ENCODE data around the gene SLC39A5. TPM values are rescaled to one million over a fixed set of nuclear protein-coding genes. Genes with fewer than 3 reads are reported as not detected.
A peak's percentile ranks its signal among the peaks of the same experiment; 100 is the strongest.
"Not testable (repeated sequence)": the region's sequence is repeated elsewhere in the genome, so short reads cannot be mapped to it uniquely, and the experiment has no call there.

Gene SLC39A5, protein sequence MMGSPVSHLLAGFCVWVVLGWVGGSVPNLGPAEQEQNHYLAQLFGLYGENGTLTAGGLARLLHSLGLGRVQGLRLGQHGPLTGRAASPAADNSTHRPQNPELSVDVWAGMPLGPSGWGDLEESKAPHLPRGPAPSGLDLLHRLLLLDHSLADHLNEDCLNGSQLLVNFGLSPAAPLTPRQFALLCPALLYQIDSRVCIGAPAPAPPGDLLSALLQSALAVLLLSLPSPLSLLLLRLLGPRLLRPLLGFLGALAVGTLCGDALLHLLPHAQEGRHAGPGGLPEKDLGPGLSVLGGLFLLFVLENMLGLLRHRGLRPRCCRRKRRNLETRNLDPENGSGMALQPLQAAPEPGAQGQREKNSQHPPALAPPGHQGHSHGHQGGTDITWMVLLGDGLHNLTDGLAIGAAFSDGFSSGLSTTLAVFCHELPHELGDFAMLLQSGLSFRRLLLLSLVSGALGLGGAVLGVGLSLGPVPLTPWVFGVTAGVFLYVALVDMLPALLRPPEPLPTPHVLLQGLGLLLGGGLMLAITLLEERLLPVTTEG
- total RNA-seq, result 0.16 TPM
- long read RNA-seq, result 0 reads

DNA sequence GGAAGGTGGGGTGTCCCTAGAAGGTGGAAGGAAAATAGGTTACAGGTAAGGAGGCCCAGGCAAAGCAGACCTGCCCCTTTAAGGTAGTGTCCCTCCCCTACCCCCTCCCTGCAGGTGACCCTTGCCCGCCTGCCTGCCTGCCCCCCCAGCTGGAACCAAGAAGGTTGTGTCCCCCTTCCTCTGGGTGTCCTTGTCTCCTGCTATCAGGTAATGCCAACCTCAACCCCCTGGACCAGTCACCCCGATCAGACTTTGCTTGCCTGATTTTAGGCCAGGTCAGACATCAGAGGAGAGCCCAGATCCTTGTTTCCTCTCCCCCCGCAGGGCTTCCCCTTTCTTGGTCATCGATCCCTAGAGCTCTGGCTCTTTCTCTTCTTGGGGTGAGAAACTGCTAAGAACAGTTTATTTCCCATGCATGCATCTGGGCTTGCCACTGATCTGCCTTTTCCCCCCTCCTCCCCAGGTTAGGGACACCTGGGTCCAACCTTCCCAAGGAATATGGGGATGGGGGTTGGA is at the start of gene SLC39A5:
Gene SLC39A5, plus strand, starts transcription at position 136 of the 516 bp plus-strand sequence. CDS start 1,224 bp downstream, outside the sequence.
- DNase-seq (ENCODE audit: low spot score), result no peak

DNA sequence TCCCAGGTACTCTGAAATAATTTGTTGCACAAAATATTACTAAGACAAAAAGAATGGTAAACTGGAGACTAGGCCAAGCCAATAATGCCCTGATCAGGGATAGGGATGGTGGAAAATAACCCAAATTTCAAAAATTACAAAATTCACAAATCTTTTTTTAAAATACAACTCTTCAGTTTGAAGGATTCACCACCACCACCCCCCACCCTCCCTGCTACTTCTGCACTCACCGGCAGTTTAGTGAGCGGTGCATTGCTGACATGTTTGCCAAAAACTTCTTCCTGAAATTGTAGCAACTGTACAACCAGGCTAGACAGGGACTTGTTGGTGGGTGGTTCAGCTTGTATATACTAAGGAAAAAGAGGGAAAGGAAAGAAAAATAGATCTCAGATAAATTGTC is 42.9 kb upstream of the SLC39A5 start:
- no peak for DNase-seq (ENCODE audit: low spot score)

DNA sequence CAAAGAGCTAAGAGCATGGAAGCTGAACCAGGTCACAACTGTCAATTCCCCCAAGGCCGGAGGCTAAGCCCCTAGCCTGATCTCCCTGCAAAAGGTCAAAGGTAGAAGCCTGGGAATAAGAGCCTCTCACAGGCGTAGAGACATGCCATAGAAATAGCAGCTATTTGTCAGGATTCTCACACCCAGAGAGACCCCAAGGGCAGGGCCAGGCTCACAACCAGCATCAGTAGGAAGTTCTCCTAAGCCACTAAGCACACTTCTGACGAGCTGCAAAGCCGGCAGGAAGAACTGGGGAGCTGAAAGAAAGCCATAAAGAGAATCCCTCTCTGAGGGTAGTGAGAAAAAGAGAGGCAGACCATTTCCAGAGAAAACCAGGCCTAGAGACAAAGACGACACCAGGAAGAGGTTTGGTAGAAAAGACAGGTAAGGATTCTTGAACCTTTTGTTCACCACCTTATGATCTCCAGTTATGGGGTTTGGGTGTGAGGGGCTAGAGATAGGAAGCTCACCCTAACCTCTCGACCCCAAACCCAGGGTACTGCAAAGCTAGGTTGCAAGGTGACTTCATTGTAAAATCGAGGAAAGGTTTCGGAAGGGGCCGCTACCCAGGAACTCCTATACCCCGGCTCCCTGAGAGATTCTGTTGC is 41.6 kb upstream of the SLC39A5 start:
- no peak for DNase-seq (ENCODE audit: low spot score)

DNA sequence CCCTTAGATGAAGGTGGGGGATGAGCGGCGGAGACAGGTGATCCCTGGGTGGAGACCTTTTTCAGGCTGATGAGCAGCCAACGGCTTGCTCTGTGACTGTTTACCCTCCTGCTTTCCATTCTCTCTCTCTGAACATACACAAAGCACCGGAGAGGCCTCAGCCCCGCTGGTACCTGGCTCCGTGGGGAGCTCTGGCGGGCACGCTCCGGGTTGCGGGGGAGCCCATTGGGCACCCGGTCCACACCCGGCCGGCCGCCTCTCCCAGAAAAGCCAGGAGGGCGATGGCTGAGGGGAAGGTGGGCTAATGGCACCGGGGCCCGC is 41.1 kb upstream of the SLC39A5 start:
- no peak for DNase-seq (ENCODE audit: low spot score)

DNA sequence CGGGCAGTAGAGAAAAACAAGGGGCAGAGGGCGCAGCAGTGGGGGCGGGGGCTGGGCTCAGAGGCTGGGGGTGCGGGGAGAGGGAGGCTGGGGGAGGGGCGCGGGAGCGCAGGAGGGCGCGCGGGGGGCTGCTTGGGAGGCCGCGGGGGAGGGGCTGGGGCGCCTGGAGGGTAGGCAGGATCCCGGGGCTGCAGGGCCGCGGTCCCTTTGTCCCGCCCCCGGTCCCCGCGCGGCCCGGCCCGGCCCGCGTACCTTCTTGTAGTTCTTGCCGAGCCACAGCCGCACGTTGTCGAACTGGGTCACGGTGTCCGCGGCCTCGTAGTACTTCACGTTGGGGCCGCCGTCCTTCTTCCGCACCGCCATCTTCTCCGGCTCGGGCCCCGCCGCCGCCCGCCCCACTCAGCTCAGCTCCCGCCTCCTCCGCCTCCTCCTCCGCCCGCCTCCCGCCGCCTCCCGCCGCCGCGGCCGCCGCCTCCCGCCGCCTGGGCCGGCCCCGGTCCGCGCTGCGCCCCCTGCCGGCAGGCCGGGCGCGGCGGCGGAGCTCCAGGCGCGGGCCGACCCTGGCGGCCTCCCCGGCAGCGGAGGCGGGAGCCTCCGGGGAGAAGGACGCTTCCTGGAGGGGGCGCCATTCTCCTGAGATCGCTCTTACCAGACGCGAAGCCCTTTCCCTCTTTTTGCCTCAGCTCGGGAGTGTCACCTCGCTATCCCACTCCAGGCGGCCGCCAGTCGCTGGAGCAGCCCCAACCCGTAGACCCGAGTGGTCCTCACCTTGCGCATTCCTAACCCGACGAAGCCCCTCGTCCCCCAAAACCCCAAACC is 40.5 kb upstream of the SLC39A5 start, which contains the start of gene SMARCC2:
Gene SMARCC2, minus strand, starts transcription at position 385 of the 819 bp plus-strand sequence. Its CDS starts 22 bp downstream, at position 363.
- DNase-seq (ENCODE audit: low spot score), result peak; percentile 95

DNA sequence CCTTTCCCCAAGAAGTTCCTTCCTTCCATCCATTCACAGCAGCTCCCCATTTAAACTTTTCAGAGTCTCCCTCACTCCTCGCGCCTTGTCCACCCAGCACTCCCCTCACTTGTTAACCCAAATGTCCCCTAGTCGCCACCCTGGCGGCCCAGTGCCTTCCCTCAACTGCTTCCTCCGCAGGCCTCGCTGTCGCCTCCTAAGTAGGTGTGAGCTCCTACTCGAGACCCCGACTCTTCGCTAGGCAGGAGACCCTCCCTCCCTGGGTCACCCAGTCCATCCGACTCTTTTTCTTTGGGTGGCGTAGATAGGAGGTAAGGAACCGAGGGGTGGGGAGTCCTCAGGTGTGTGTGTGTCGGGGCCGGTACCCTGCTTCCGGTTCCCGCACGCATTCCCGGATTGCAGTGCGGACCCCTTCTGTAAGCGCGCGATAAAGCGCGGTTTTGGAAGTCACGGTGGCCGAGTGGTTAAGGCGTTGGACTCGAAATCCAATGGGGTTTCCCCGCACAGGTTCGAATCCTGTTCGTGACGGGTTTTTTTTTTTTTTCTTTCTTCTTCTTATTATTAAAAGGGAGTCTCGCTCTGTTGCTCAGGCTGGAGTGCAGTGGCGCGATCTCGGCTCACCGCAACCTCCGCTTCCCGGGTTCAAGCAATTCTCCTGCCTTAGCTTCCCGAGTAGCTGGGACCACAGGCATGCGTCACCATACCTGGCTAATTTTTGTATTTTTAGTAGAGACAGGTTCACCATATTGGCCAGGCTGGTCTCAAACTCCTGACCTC is 39.7 kb upstream of the SLC39A5 start:
- peak; percentile 94 for DNase-seq (ENCODE audit: low spot score)

DNA sequence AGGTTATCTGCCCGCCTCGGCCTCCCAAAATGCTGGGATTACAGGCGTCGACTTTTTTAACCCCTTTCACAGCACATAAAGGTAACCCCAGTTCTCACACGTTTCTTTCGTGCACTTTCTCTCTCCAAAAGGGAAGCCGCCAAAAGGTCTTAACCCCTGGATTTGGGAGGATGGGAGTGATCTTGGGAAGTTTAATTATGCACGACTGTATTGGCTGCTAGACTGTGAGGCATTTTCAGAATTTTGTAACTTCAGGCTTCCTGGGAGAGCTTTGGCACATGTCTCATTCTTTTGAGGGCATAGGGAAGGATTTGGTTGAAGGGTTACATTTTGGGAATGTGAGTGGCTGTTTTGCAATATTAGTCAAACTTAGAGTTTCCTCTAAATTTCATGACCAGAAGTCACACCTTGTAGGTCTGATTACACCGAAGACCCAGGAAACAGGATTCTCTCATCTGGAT is 39.1 kb upstream of the SLC39A5 start:
- no peak for DNase-seq (ENCODE audit: low spot score)

DNA sequence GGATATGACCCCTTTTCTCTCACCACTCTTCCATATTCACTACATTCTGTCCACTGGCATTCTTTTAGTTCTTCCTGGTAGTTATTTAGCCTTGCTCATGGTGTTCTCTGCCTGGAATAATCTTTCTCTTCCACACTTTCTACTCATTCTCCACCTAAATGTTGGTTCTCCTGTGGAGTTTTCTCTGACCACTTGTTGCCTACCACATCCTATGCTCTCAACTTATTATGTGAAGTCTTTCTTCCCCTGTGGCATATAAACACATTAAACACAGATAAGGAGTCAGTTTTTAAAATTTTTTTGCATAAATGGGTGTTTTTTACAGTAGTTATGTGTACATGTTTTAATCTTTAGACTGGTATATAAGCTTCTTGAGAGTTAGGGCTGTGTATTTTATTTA is 37.3 kb upstream of the SLC39A5 start:
- DNase-seq (ENCODE audit: low spot score), result no peak

DNA sequence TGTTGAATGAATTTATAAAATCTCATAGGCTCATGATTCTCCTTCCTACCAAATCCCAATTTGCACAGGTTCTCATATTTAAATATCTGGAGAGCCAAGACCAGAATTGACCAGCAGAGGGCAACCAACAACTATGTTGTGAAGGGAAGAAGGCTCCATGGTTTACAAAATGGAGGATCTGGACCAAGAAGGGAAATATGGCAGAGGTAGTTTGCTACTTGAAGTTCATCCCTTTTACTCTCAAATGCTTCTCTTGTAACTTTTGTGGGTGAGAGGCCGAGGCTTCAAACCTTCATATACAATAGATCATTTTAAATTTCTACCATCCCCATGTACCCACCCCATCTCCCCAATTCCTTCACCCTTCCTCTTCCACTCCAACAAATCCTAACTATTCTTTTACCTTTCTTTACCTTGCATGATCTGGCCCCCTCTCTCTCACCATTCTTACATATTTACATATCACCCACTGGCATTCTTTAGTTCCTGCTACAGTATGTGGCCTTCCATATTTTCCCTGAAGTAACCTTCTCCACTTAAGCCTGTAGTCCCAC is 36.7 kb upstream of the SLC39A5 start:
- DNase-seq (ENCODE audit: low spot score), result no peak

DNA sequence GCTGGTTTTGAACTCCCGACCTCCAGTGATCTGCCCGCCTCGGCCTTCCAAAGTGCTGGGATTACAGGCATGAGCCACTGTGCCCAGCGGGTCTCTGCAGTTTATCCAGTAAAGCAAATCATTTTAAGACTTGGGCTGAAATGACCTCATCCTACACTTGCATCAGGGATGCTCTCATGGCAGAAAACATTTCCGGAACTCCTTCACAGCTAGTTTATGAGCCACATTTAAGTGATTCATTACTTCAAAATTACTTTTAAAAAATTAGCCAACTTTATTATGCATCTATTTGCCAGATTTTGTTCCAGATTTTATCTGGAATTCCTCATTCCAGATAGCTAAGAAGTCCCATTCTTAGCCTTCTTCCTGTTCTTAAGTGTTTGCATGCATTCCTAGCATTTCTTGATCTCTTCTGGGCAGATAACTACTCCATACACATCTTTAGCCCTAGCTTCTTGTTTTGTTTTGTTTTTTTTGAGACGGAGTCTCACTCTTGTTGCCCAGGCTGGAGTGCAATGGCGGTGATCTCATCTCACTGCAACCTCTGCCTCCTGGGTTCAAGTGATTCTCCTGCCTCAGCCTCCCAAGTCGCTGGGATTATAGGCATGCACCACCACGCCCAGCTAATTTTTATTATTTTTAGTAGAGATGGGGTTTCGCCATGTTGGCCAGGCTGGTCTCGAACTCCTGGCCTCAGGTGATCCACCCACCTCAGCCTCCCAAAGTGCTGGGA is 32.9 kb upstream of the SLC39A5 start:
- not testable (repeated sequence) for DNase-seq (ENCODE audit: low spot score)

DNA sequence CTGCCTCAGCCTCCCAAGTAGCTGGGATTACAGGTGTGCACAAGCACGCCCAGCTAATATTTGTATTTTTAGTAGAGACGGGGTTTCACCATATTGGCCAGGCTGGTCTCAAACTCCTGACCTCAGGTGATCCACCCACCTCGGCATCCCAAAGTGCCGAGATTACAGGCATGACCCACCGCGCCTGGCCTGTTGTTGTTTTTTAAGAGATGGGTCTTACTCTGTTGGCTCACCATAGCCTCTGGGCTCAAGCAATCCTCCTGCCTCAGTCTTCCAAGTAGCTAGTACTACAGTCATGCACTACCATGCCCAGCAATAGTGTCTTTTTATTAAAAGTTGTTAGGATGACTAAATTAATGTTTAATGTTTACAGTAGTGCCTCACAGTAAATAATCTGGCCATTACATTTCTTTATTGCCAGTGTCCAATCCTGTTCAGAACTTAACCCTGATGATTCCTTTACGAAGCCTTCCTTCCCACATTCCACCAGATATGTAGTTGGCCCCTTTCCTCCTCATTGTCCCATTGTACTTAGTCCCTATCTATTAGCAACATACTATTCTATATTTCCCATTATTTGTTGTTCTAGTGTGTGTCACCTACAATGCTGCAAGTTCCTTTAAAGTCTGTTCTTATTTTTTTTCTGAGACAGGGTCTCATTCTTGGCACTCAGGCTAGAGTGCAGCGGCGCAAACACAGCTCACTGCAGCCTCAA is 31.8 kb upstream of the SLC39A5 start:
- DNase-seq (ENCODE audit: low spot score), result no peak

DNA sequence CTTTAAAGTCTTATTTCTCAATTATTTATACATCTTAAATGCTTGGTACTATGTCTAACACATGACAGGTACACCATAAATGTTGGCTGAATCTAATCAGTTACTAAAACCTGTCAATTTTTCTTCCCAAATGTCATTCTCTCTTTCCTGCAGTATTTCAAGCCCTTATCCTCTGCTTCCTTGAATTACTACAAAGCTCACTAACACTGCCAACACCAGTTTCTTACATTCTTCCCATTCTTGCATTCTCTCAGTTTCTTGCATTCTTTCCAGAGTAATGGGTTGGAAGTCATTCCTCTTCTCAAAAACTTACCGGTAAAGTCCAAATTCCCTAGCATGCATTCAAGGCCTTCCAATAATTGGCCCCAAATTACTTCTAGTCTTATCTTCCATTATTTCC is 31.0 kb upstream of the SLC39A5 start:
- no peak for DNase-seq (ENCODE audit: low spot score)

DNA sequence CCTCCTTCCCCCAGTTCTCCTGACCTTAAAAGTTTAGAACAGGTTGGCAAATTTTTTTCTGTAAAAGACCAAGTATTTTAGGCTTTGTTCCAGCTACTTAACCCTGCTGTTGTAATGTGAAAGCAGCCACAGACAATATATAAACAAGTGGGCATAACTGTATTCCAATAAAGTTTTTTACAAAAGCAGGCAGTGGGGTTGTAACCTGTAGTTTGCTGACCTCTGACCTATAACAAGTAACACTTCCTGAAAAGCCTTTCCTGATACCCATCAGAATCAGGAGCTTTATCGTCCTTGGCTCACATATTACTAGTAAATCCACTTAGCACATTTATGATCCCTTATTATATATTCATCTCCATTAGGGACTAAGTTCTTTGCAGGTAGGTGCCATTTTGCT is 27.5 kb upstream of the SLC39A5 start:
- no peak for DNase-seq (ENCODE audit: low spot score)

DNA sequence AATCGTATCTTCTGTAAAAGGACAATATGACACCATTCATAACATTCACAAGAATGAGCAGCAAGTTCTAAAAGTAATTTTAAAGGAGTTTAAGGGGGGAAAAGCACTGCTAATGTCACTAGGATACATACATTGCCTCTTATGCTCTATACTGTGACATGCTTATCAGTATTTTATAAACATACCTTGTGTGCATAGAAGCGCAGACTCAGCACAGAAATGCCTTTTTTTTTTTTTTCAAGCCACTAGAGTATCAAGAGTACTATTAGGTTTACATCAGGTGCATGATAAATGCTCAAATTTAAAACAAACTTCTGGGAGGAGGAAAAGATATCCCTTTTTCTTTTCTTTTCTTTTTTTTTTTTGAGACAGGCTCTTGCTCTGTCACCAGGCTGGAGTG is 27.0 kb upstream of the SLC39A5 start:
- no peak for DNase-seq (ENCODE audit: low spot score)

DNA sequence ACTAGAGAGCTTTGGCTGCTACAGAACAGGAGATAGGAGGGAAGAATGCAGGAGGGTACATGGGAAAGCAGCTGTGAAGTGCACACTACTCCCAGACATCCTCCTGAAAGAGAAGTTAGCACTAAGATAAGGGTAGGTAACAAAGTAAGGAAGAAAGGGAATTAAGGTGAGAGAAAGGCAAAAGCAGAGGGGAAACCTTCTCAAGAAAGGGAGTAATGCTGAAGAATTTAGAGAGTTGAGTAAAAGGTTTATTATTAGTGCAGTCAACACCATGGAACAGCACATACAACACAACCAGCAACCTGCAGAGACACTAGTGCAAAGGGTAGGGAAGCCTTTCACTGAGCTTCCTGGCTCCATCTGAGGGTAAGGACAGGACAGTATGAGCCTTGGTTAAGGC is 25.6 kb upstream of the SLC39A5 start:
- DNase-seq (ENCODE audit: low spot score), result no peak

DNA sequence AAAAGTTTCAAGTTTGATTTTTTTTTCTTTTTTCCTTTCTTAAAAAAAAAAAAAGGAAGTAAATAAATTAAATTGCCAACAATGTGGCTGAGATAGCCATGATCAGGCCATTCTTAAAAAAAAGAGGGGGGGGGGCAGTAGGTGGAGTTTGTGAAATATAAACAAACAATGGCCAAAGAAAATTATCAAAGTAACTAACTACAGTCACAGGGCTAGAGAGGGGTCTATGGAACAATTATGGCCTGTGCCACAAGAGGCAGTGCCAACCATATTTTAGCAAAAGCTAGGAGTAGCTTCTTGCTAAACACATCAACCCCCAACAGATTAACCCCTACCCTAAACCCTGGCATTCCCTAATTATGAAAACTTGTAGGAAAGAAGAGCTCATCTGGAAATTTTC is 24.4 kb upstream of the SLC39A5 start:
- DNase-seq (ENCODE audit: low spot score), result no peak

DNA sequence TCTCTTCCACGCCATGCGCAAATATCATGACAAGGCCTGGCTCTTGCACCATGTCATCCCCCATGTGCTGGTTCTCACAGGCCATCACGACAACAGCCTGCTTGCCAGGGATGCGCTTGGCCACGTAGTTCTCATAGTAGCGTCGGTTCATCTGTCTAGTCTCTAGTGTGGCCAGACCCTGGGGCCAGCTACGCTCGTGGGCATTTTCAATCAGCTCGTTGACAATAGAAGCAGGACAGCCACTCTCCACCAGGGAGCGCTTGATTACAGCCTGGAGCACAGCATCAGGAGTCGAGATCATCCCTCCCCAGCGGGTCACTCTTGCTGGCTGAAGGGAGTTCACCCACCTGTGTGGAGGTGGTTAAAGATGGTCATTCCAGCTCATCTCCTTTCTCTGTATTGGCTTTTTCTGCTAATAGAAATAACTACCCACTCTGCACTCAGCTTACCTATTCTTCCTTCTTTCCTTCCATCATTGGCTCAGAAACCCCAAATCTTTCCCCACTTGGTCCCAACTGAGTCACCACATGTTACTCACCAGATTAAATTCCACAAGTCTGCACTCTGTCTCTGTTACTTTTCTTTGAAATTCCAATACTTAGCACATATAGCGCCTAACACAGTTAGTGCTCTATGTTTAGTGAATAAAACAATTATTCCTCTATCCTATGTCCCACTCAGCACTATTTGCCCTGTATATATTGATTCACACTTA is 23.2 kb upstream of the SLC39A5 start:
- DNase-seq (ENCODE audit: low spot score), result no peak

DNA sequence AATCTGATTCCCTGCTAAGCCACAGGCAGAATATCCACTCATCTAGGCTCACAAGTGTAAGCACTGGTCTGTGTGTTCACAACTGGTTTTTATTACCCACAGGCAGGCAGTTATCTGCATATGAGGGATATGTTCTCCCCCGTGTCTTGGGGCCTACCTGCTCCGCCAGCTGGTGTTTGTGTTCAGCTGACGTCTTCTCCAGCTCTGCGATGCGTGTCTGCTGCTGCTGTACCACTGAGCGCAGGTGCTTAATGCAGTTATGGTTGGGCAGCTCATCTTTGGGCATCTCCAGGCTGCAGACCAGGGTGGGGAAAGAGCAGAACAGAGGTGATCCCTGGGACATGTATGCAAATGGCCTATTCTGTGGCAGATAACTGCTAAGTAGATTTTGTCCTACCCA is 21.8 kb upstream of the SLC39A5 start:
- DNase-seq (ENCODE audit: low spot score), result no peak
